Spleen (tissue), 11 donors: ENCODE measurements around the gene MAP3K8. TPM values are rescaled to one million over a fixed set of nuclear protein-coding genes. Genes with fewer than 3 reads are reported as not detected.

Experiments used
- DNase-seq: peaks from one replicate; pipeline ENCODE4 v3.0.0-alpha.2; 2020
- H3K27ac ChIP-seq, 8 donors: fragments of 200-600 bp; sonication (generic) in 7 of 8; 1 replicate in 4 of 8; 2 replicates in 4 of 8; pipeline versions ENCODE4 v1.5.0 to v1.8.0; 2016 to 2021; ENCODE audit warnings: inconsistent platforms in 4 of 8, mild to moderate bottlenecking in 4 of 8, moderate library complexity in 1 of 8
- H3K27me3 ChIP-seq, 7 donors: fragments of 200-600 bp; sonication (generic) in 6 of 7; replicated peaks in 1 of 7; 1 replicate in 4 of 7; 2 replicates in 3 of 7; pipeline versions ENCODE4 v1.5.0 to v1.8.0; 2016 to 2021; ENCODE audit warnings: inconsistent platforms in 3 of 7, mild to moderate bottlenecking in 1 of 7
- H3K36me3 ChIP-seq, 6 donors: fragments of 200-600 bp; sonication (generic) in 5 of 6; 1 replicate in 4 of 6; 2 replicates in 2 of 6; pipeline versions ENCODE4 v1.5.0 to v1.8.0; 2016 to 2021; ENCODE audit warnings: inconsistent platforms in 2 of 6
- H3K4me1 ChIP-seq, 6 donors: fragments of 200-600 bp; sonication (generic) in 5 of 6; 1 replicate in 3 of 6; 2 replicates in 3 of 6; pipeline versions ENCODE4 v1.5.0 to v1.8.0; 2016 to 2021; ENCODE audit warnings: inconsistent platforms in 3 of 6
- H3K4me3 ChIP-seq, 8 donors: fragments of 200-600 bp; sonication (generic) in 7 of 8; 1 replicate in 4 of 8; 2 replicates in 4 of 8; pipeline versions ENCODE4 v1.5.0 to v1.8.0; 2016 to 2021; ENCODE audit warnings: inconsistent platforms in 4 of 8, mild to moderate bottlenecking in 4 of 8, moderate library complexity in 2 of 8
- H3K9me3 ChIP-seq, 8 donors: fragments of 200-600 bp; sonication (generic) in 7 of 8; 1 replicate in 4 of 8; 2 replicates in 4 of 8; pipeline versions ENCODE4 v1.5.0 to v1.8.0; 2016 to 2021; ENCODE audit warnings: inconsistent platforms in 4 of 8
- POLR2A ChIP-seq, 3 donors: fragments of 450-650 bp; IDR thresholded peaks; one replicate each; pipeline ENCODE4 v1.5.1; 2017; ENCODE audit warnings: antibody characterized with exemption in 3 of 3, mild to moderate bottlenecking in 1 of 3
- POLR2AphosphoS5 ChIP-seq, 3 donors: sonication (generic); formaldehyde crosslinking; IDR thresholded peaks; one replicate each; pipeline ENCODE4 v1.5.1; 2017; ENCODE audit warnings: antibody characterized with exemption in 3 of 3
- WGBS, 5 donors: extraction: QIAGEN DNeasy Blood & Tissue Kit in 3 of 5; methylation state at CpG; one replicate each; pipeline versions ENCODE4 v1.1.5 to v1.1.7; 2013 to 2018; 5-methylcytosine and 5-hydroxymethylcytosine counted together
- intact Hi-C: fragments of 100-400 bp; cut with DNase I; formaldehyde crosslinking; loops from one replicate; pipeline ENCODE4 v1.15.0; 2023; ENCODE audit warnings: low total_unique reads
- polyA plus RNA-seq, 3 donors: library from polyadenylated mRNA; stranded (reverse); fragments of 200-250 nt; gene quantifications; one replicate each; pipeline ENCODE4 v1.2.1, GENCODE V29; 2013
- total RNA-seq, 7 donors: library from RNA; depleted of rRNA in 3 of 7; stranded (reverse); fragments of >200 nt in 3 of 7; fragmentation: NEBNext Ultra II Directional in 4 of 7; extraction: Animal tissue kit (Norgen Biotek cat#: 25700) in 4 of 7; gene quantifications; one replicate each; pipeline versions ENCODE4 v1.1.0 to v1.2.1, GENCODE V29; 2016 to 2021
- TF ChIP-seq, protein P1 (sequence below), 11 experiments: fragments of 200-600 bp in 7 of 11; fragments of 450-650 bp in 4 of 11; sonication (generic) in 4 of 11; IDR thresholded peaks in 8 of 11; conservative IDR thresholded peaks in 3 of 11; 1 replicate in 7 of 11; 2 replicates in 4 of 11; pipeline versions ENCODE4 v1.4.0 to v1.8.0; 2016 to 2021; ENCODE audit warnings: antibody characterized with exemption in 11 of 11, inconsistent platforms in 4 of 11, mild to moderate bottlenecking in 1 of 11
- donor health status: healthy with polysubstance abuse.
- donor health status: DM: no; HTN: no; CAD: no; lungs with moderate emphysema.
- donor health status: DM: no; HTN: no; CAD: no.
- donor health status: Bipolar disorder and iron deficiency.
- donor health status: healthy.
- donor health status: DM: no; HTN: no; CAD: no.
- donor health status: DM: yes; HTN: yes; CAD: no.

MAP3K8 gene
- total and polyA plus RNA-seq, 10 donors: 24.8 to 84.3 (median 60.2) TPM

DNA sequence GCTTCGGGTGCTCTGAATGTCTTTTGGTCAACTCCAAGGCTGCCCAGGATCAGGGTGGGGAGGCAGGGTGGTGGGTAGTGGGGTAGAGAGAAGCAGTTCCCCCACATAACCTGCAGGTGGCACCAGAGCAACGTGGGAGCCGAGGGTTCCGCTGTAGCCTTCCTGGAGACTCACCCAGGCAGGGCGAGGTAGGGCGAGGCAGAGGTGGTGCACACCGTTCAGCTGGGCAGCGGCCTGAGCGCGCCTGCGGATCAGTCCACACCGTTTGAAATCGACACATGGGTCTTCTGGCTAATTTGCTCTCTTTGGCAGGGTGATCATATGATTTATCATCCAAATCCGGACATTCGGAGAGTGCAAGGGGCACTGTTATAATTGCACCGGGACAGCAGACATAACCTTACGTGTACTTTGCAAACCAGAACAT, 41.4 kb upstream of the MAP3K8 start:
- H3K27me3 ChIP-seq: peaks cover 0 to 10% (median 0%) of the 10 kb centered on the region in 7 donors
- peak overlapping the region in 2 of 8 donors; percentile 20 to 48 for H3K4me3 ChIP-seq
- H3K9me3 ChIP-seq: no peaks in the 10 kb centered on the region
- 8 to 24% (median 12%) methylated on average over 9 to 17 of the region's 17 CpGs for WGBS, 5 donors
- no peak overlapping the region for H3K27ac ChIP-seq
- peaks cover 2 to 27% (median 7%) of the 10 kb centered on the region in 6 donors for H3K4me1 ChIP-seq
- TF ChIP-seq POLR2A (IDR thresholded peaks at IDR 0.05) (no peak), POLR2AphosphoS5 (IDR thresholded peaks at IDR 0.05) (peak in 1 of 3 donors; percentile 39)
- TF ChIP-seq, protein P1, sequence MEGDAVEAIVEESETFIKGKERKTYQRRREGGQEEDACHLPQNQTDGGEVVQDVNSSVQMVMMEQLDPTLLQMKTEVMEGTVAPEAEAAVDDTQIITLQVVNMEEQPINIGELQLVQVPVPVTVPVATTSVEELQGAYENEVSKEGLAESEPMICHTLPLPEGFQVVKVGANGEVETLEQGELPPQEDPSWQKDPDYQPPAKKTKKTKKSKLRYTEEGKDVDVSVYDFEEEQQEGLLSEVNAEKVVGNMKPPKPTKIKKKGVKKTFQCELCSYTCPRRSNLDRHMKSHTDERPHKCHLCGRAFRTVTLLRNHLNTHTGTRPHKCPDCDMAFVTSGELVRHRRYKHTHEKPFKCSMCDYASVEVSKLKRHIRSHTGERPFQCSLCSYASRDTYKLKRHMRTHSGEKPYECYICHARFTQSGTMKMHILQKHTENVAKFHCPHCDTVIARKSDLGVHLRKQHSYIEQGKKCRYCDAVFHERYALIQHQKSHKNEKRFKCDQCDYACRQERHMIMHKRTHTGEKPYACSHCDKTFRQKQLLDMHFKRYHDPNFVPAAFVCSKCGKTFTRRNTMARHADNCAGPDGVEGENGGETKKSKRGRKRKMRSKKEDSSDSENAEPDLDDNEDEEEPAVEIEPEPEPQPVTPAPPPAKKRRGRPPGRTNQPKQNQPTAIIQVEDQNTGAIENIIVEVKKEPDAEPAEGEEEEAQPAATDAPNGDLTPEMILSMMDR (IDR thresholded peaks at IDR 0.05 in 8 of 11, conservative IDR thresholded peaks at IDR 0.05 in 3 of 11): peak; percentile 81 to 95 (median 93)
- peak; percentile 94 for DNase-seq
- intact Hi-C loops: loop anchor here (5.0 kb wide), 1 partner anchor 200 kb away; no protein-coding TSS in a partner anchor
- H3K36me3 ChIP-seq: no peaks in the 10 kb centered on the region

DNA sequence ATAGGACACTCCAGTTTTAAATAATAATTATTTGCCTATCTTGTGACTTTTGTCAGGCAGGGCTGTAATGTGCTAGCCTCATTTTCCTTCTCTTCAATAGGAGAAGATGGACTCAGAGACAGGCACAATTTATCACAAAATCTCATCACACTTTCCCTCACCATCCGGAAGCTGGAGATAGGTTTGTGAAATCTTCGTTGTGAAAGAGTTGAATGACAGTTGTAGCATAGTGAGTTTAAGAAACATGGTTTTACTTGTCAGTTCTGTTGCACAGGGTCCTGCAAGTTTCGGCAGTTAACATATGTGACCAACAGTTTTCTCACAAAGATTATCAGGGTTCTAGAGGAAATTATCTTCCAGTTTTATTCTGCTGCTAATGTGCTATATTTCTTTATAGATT, 37.7 kb upstream of the MAP3K8 start:
- WGBS, 5 donors: 44 to 71% (median 52%) methylated on average over 3 of the region's 3 CpGs
- Histone ChIP-seq H3K36me3 (no peaks in the 10 kb centered on the region), H3K27me3 (peaks cover 0 to 10% (median 0%) of the 10 kb centered on the region in 7 donors), H3K4me1 (peaks cover 2 to 43% (median 7%) of the 10 kb centered on the region in 6 donors), H3K9me3 (no peaks in the 10 kb centered on the region), H3K4me3 (no peak overlapping the region), H3K27ac (peak overlapping the region in 2 of 8 donors; percentile 19 to 32)
- no peak for DNase-seq
- TF ChIP-seq POLR2A (IDR thresholded peaks at IDR 0.05) (no peak), POLR2AphosphoS5 (IDR thresholded peaks at IDR 0.05) (no peak)
- TF ChIP-seq, protein P1 (IDR thresholded peaks at IDR 0.05 in 8 of 11, conservative IDR thresholded peaks at IDR 0.05 in 3 of 11): no peak
- intact Hi-C loops: no loop called here

DNA sequence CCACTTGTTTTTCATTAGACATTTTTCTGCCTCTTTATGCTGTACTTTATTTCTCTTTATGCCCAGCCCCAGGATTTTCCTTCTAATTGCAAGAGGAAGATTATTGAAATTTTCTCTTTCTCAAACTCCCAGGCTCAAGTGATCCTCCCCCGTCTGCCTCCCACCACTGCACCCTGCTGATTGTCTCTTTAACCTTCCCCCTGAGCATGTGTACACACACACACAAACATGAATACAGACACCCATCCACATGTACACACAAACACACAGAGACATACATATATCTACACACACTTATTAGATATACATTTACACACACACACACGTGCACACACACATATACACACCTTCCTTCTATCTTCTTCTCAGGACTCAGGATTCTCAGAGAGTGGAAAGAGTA, 37.3 kb upstream of the MAP3K8 start:
- no peaks in the 10 kb centered on the region for H3K36me3 ChIP-seq
- DNase-seq: no peak
- H3K4me1 ChIP-seq: peaks cover 2 to 43% (median 7%) of the 10 kb centered on the region in 6 donors
- H3K27ac ChIP-seq: peak overlapping the region in 2 of 8 donors; percentile 19 to 32
- H3K4me3 ChIP-seq: no peak overlapping the region
- H3K27me3 ChIP-seq: peaks cover 0 to 10% (median 0%) of the 10 kb centered on the region in 7 donors
- no peak for TF ChIP-seq POLR2A (IDR thresholded peaks at IDR 0.05)
- no peak for TF ChIP-seq POLR2AphosphoS5 (IDR thresholded peaks at IDR 0.05)
- TF ChIP-seq, protein P1 (IDR thresholded peaks at IDR 0.05 in 8 of 11, conservative IDR thresholded peaks at IDR 0.05 in 3 of 11): no peak
- H3K9me3 ChIP-seq: no peaks in the 10 kb centered on the region
- WGBS, 5 donors: 38 to 75% (median 55%) methylated on average over 2 of the region's 2 CpGs
- intact Hi-C loops: no loop called here

DNA sequence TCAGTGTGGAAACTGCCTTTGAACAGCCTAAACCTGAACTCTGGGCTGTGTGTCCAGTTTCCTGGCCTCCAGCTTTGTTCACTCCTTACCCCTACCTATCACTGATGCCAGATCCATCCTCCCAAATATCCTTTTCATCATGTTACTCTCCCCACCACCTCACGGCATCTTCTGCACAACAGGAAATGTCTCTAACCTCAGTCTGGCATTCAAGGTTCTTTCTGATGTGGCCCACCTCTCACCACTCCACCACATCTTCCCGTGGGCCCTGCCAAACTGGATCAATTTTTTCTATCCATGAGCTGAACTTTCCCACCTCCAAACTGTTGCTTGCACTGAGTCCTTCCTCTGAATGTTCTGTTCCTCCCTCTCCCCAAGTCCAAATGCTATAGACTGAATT, 35.8 kb upstream of the MAP3K8 start:
- Histone ChIP-seq H3K4me1 (peaks cover 0 to 34% (median 0%) of the 10 kb centered on the region in 6 donors), H3K9me3 (no peaks in the 10 kb centered on the region), H3K27me3 (peaks cover 0 to 3% (median 0%) of the 10 kb centered on the region in 7 donors), H3K27ac (no peak overlapping the region), H3K4me3 (no peak overlapping the region), H3K36me3 (no peaks in the 10 kb centered on the region)
- 16 to 40% (median 26%) methylated on average over 2 of the region's 2 CpGs for WGBS, 5 donors
- no peak for DNase-seq
- no peak for TF ChIP-seq POLR2A (IDR thresholded peaks at IDR 0.05)
- TF ChIP-seq, protein P1 (IDR thresholded peaks at IDR 0.05 in 8 of 11, conservative IDR thresholded peaks at IDR 0.05 in 3 of 11): no peak
- TF ChIP-seq POLR2AphosphoS5 (IDR thresholded peaks at IDR 0.05): no peak
- intact Hi-C loops: no loop called here
